OCI-LY7 (cell line): ENCODE measurements around the gene MAML3. TPM values are rescaled to one million over a fixed set of nuclear protein-coding genes. Genes with fewer than 3 reads are reported as not detected.

Experiments used
- BruUV-seq: library from RNA; stranded (reverse); fragments of 400-500 nt; replicated peaks from 2 replicates; lab custom pipeline; 2021; lab: Mats Ljungman, UMichigan
- CTCF ChIA-PET: fragments of 300-600 bp; sonication (Branson Sonifier 250); formaldehyde crosslinking; loops from one replicate; lab custom pipeline; 2022; ENCODE audit warnings: antibody characterized with exemption; ENCODE audit not compliant: unreplicated experiment; lab: Charles Lee
- POLR2A ChIA-PET: fragments of 300-600 bp; sonication (Branson Sonifier 250); formaldehyde crosslinking; loops from one replicate; lab custom pipeline; 2022; ENCODE audit warnings: antibody characterized with exemption; lab: Charles Lee
- DNase-seq: peaks from one replicate; pipeline ENCODE4 v3.0.0-alpha.2; 2015; ENCODE audit warnings: low spot score
- H2AFZ ChIP-seq: fragments of 200-600 bp; sonication (generic), shearing (Covaris generic); 2 replicates; pipeline ENCODE4 v1.6.1; 2014; ENCODE audit warnings: mild to moderate bottlenecking, antibody characterized with exemption, low read length, moderate library complexity
- H3K27ac ChIP-seq: fragments of 200-600 bp; sonication (generic); 2 replicates; pipeline ENCODE4 v1.5.1; 2014; ENCODE audit warnings: mixed run types, low read depth, mild to moderate bottlenecking, moderate library complexity, low read length, inconsistent platforms; ENCODE audit not compliant: poor library complexity, severe bottlenecking
- H3K36me3 ChIP-seq: fragments of 200-600 bp; sonication (generic); 2 replicates; pipeline ENCODE4 v1.6.1; 2014; ENCODE audit warnings: mild to moderate bottlenecking, antibody characterized with exemption, low read length, moderate library complexity, mixed read lengths; ENCODE audit not compliant: insufficient read depth
- H3K4me1 ChIP-seq: fragments of 200-600 bp; sonication (generic); 2 replicates; pipeline ENCODE4 v1.5.1; 2014; ENCODE audit warnings: mild to moderate bottlenecking, low read length; ENCODE audit not compliant: insufficient read depth, poor library complexity, severe bottlenecking
- H3K4me2 ChIP-seq: fragments of 200-600 bp; sonication (generic); 2 replicates; pipeline ENCODE4 v1.6.1; 2014; ENCODE audit warnings: mild to moderate bottlenecking, low read length
- H3K4me3 ChIP-seq: fragments of 200-600 bp; sonication (generic); 2 replicates; pipeline ENCODE4 v1.5.1; 2014; ENCODE audit warnings: mild to moderate bottlenecking, low read depth, low read length; ENCODE audit not compliant: poor library complexity, severe bottlenecking
- H3K79me2 ChIP-seq: fragments of 200-600 bp; sonication (generic); 2 replicates; pipeline ENCODE4 v1.6.1; 2016; ENCODE audit warnings: low read depth, mild to moderate bottlenecking, low read length, moderate library complexity, mixed read lengths; ENCODE audit not compliant: insufficient read depth
- H3K9me2 ChIP-seq: fragments of 200-600 bp; sonication (generic); 2 replicates; pipeline ENCODE4 v1.6.1; 2016; ENCODE audit warnings: mild to moderate bottlenecking, low read length, mixed read lengths; ENCODE audit not compliant: insufficient read depth
- H3K9me3 ChIP-seq: fragments of 200-600 bp; sonication (generic); 2 replicates; pipeline ENCODE4 v1.6.1; 2014; ENCODE audit warnings: mild to moderate bottlenecking, mixed run types, low read length, mixed read lengths
- H4K20me1 ChIP-seq: fragments of 200-600 bp; sonication (generic); 2 replicates; pipeline ENCODE4 v1.6.1; 2014; ENCODE audit warnings: mild to moderate bottlenecking, antibody characterized with exemption, low read length, moderate library complexity, mixed read lengths; ENCODE audit not compliant: insufficient read depth
- EZH2phosphoT487 ChIP-seq: fragments of 200-600 bp; sonication (generic); IDR thresholded peaks from 2 replicates; pipeline ENCODE4 v1.6.1; 2018; ENCODE audit warnings: low read depth, borderline replicate concordance, mild to moderate bottlenecking, mixed run types, antibody characterized with exemption, low read length, moderate library complexity, mixed read lengths
- intact Hi-C: fragments of 100-400 bp; cut with micrococcal nuclease; formaldehyde crosslinking; loops from one replicate; pipeline ENCODE4 v1.10.0; 2022; ENCODE audit not compliant: unreplicated experiment
- total RNA-seq, 2 experiments: library from RNA; depleted of rRNA in 1 of 2; stranded (reverse); fragments of >200 nt in 1 of 2; shearing (Covaris generic) in 1 of 2; gene quantifications; 2 replicates each; pipeline ENCODE4 v1.2.3, GENCODE V29; 2014 to 2022
- TF ChIP-seq, protein P1 (sequence below): fragments of 200-600 bp; sonication (generic); conservative IDR thresholded peaks from 2 replicates; pipeline ENCODE4 v1.5.1; 2014; ENCODE audit warnings: mild to moderate bottlenecking, antibody characterized with exemption, low read length, moderate library complexity, mixed read lengths

Gene MAML3
- total RNA-seq, 2 experiments from 2014 or later, result 0.80 to 1.2 TPM

DNA sequence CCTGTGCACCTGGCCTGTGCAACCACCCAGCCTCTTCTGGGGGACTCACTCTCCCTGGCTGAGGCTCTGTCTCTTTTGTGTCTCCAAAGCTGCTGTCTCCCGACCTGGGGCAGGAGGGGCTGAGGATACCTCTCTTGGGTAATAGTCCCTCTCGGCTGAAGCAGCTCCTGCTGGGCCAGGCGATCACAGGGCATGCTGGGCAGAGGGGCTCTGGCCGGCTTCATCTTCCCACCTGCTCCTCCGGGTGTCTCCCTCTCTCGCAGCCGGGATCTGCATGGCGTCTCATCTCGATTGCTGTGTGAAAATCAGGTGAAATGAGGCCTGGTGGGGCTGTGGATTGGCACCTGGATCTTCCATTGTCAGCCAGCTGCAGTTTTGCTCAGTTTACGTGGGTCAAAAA is 435.2 kb downstream of the MAML3 start:
- intact Hi-C loops, result no loop called here
- no peak overlapping the region for H3K4me3 ChIP-seq

GRCh38 chr4:139718358-139718757 is 435.6 kb downstream of the MAML3 start:
- CTCF ChIA-PET, result no interaction called here
- Histone ChIP-seq H2AFZ (no peak overlapping the region), H3K79me2 (no peaks in the 10 kb centered on the region), H3K36me3 (no peaks in the 10 kb centered on the region), H3K4me2 (no peak overlapping the region), H3K27ac (no peak overlapping the region), H3K4me3 (no peak overlapping the region), H3K4me1 (no peaks in the 10 kb centered on the region), H3K9me3 (no peaks in the 10 kb centered on the region), H4K20me1 (no peaks in the 10 kb centered on the region), H3K9me2 (no peaks in the 10 kb centered on the region)
- no TSS peak for BruUV-seq
- intact Hi-C loops, result no loop called here
- no peak for DNase-seq
- TF ChIP-seq, protein P1, sequence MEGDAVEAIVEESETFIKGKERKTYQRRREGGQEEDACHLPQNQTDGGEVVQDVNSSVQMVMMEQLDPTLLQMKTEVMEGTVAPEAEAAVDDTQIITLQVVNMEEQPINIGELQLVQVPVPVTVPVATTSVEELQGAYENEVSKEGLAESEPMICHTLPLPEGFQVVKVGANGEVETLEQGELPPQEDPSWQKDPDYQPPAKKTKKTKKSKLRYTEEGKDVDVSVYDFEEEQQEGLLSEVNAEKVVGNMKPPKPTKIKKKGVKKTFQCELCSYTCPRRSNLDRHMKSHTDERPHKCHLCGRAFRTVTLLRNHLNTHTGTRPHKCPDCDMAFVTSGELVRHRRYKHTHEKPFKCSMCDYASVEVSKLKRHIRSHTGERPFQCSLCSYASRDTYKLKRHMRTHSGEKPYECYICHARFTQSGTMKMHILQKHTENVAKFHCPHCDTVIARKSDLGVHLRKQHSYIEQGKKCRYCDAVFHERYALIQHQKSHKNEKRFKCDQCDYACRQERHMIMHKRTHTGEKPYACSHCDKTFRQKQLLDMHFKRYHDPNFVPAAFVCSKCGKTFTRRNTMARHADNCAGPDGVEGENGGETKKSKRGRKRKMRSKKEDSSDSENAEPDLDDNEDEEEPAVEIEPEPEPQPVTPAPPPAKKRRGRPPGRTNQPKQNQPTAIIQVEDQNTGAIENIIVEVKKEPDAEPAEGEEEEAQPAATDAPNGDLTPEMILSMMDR, result no peak
- no peak for TF ChIP-seq EZH2phosphoT487
- POLR2A ChIA-PET, result no interaction called here

More for the DNA sequence above, 435.2 kb downstream of the MAML3 start:
- BruUV-seq, result no TSS peak
- no peak for TF ChIP-seq EZH2phosphoT487
- TF ChIP-seq, protein P1, result no peak
- Histone ChIP-seq H3K4me2 (no peak overlapping the region), H2AFZ (no peak overlapping the region), H4K20me1 (no peaks in the 10 kb centered on the region), H3K36me3 (no peaks in the 10 kb centered on the region), H3K79me2 (no peaks in the 10 kb centered on the region), H3K4me1 (no peaks in the 10 kb centered on the region), H3K27ac (no peak overlapping the region), H3K9me2 (no peaks in the 10 kb centered on the region), H3K9me3 (no peaks in the 10 kb centered on the region)
- CTCF ChIA-PET, result no interaction called here
- DNase-seq, result no peak
- POLR2A ChIA-PET, result interaction anchor here (0.6 kb wide), 1 partner anchor 53 kb away, joined by 3 read pairs; no protein-coding TSS in a partner anchor

- Histone ChIP-seq H3K4me3 (no peak overlapping the region), H3K9me3 (no peaks in the 10 kb centered on the region), H3K4me2 (no peak overlapping the region), H3K79me2 (no peaks in the 10 kb centered on the region), H2AFZ (no peak overlapping the region), H3K9me2 (no peaks in the 10 kb centered on the region), H3K36me3 (no peaks in the 10 kb centered on the region), H3K4me1 (no peaks in the 10 kb centered on the region), H4K20me1 (no peaks in the 10 kb centered on the region), H3K27ac (no peak overlapping the region)
- CTCF ChIA-PET, result no interaction called here
- TF ChIP-seq EZH2phosphoT487, result no peak
- TF ChIP-seq, protein P1, result no peak
- POLR2A ChIA-PET, result interaction anchor here (0.6 kb wide), 1 partner anchor 13 kb away, joined by 3 read pairs; no protein-coding TSS in a partner anchor
- no peak for DNase-seq
- intact Hi-C loops, result no loop called here
- no TSS peak for BruUV-seq
These were observed 438.1 kb downstream of the MAML3 start for GRCh38 chr4:139715746-139716391.
